Erythroblast (primary cell): ENCODE data around the gene LPAR3.

ENCODE experiments used
- DNase-seq, 2 experiments: peaks; one replicate each; lab custom pipeline; 2025; lab: John Stamatoyannopoulos, UW
- GATA1 ChIP-seq: IDR thresholded peaks from 2 replicates; pipeline ENCODE4 v1.6.1; 2011; ENCODE audit warnings: low read depth, mild to moderate bottlenecking, control low read depth, low read length, moderate library complexity
- POLR2A ChIP-seq: IDR thresholded peaks from 2 replicates; pipeline ENCODE4 v1.6.1; 2011; ENCODE audit warnings: mild to moderate bottlenecking, low read length

Gene LPAR3

GRCh38 chr1:84887261-84887934 lies 5.6 kb downstream of the LPAR3 start:
- TF ChIP-seq POLR2A (no peak), GATA1 (no peak)
- no peak for DNase-seq

DNA sequence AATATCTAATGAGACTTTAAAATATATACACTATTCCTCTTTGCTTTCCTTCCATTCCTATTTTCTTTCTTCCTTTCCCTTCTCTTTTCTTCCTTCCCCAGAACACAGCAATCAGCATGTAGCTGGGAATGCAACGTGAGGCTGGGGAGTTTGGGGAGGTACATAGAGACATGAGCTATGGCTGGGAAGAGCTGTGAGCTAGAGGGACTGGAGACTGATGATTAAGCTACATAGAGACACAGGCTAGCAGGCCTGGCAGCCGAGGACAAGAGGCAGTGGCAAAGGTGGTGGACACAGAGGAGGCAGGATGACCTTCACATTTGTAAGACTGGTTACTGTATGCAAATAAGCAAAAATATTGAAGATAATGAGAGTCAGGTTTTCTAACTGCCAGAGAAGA lies 7.5 kb downstream of the LPAR3 start:
- DNase-seq: no peak
- no peak for TF ChIP-seq GATA1
- TF ChIP-seq POLR2A: no peak

DNA sequence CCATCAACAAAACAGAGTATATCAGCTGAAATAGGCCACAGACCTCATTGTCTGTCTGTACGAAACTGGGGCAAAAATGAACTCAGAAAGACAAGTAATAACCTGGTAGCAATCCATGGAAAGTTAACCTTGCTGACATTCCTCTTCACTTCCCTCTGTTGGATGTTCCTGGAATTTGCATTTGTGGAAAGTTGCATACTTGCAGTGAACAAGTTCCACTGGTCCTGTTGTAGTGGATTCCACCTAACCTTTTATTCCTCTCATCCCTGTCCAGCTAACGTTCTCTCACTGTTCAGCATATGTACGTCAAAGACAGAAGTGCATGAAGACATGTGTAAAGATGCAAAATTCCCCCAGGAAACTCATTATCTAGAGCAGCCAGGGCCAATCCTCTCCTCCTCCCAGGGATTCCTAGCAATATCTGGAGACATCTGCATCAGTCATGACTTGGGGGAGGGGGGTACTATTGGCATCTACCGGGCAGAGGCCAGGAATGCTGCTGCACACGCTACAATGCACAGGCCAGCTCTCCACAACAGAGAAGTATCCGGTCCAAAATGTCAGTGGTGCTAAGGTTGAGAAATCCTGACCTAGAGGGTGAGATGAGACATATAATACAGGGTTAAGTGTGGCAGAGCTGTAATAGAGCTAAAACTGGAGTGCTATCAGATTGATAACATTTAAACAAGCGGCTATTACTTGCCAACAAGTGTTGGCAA lies 8.2 kb downstream of the LPAR3 start:
- TF ChIP-seq GATA1: no peak
- TF ChIP-seq POLR2A: no peak
- no peak for DNase-seq

DNA sequence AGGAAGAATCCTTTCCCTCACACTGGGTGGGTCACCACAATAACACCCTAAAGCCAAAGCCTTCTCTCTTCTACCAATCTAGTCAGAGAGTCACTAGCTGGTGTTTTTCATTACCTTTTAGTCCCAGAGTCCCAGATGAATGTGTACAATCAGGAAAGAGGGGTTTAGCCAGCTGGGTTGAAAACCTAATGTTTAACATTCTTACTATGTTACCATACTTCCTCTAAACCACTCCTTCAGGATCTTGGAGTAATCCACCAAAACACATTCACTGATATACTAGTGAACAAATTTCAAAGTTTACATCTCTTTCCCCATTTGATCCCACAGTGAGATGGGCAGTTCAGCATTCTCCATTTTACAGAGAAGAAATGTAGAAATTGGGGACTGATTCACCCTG lies 9.7 kb downstream of the LPAR3 start:
- no peak for DNase-seq
- TF ChIP-seq GATA1 (no peak), POLR2A (no peak)

- TF ChIP-seq GATA1 (no peak), POLR2A (no peak)
- no peak for DNase-seq
Observed at GRCh38 chr1:84877592-84877991, 15.4 kb downstream of the LPAR3 start.

GRCh38 chr1:84876353-84876752 lies 16.7 kb downstream of the LPAR3 start:
- TF ChIP-seq POLR2A: no peak
- TF ChIP-seq GATA1: no peak
- DNase-seq: no peak

GRCh38 chr1:84873366-84873765 lies 19.6 kb downstream of the LPAR3 start:
- TF ChIP-seq GATA1 (no peak), POLR2A (no peak)
- no peak for DNase-seq

- DNase-seq: no peak
- TF ChIP-seq GATA1 (no peak), POLR2A (no peak)
Observed at GRCh38 chr1:84872696-84873355, 20.2 kb downstream of the LPAR3 start.

- no peak for TF ChIP-seq GATA1
- TF ChIP-seq POLR2A: no peak
- no peak for DNase-seq
Observed at GRCh38 chr1:84871181-84871580, 21.8 kb downstream of the LPAR3 start.

GRCh38 chr1:84870591-84870990 lies 22.4 kb downstream of the LPAR3 start:
- TF ChIP-seq POLR2A (no peak), GATA1 (no peak)
- DNase-seq: no peak

- no peak for DNase-seq
- TF ChIP-seq GATA1 (no peak), POLR2A (no peak)
Observed at GRCh38 chr1:84869720-84870119, 23.3 kb downstream of the LPAR3 start.

DNA sequence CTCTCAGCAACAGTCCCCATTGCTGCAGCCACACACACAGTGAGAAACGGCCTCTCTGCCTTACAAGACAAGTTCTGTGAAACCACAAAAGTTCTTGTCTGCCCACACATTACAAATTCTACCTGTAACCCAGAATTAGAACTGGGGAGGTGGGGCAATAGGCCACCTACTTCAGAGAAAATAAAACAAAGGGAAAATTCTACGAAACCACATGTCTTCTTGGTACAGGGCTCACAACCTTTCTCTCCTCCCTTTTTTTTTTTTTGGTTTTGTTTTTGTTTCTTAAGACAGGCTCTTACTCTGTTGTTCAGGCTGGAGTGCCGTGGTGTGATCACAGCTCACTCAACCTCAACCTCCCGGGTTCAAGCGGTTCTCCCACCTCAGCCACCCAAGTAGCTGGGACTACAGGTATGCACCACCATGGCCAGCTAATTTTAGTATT lies 30.2 kb downstream of the LPAR3 start:
- no peak for DNase-seq
- TF ChIP-seq GATA1: no peak
- TF ChIP-seq POLR2A: no peak

- TF ChIP-seq GATA1 (no peak), POLR2A (no peak)
- no peak for DNase-seq
Observed at GRCh38 chr1:84861988-84862644, 30.9 kb downstream of the LPAR3 start.
